ENCODE measurements around the gene NUCB1.

Gene NUCB1

GRCh38 chr19:48965806-48966540, 65.9 kb downstream of the NUCB1 start:
- peak overlapping the region; percentile 73 for H3K27ac ChIP-seq
- peaks cover 11% of the 10 kb centered on the region for H3K79me2 ChIP-seq (ENCODE audit: insufficient read depth, low read depth)
- no peaks in the 10 kb centered on the region for H4K20me1 ChIP-seq (ENCODE audit: insufficient read depth)
- no peaks in the 10 kb centered on the region for H3K36me3 ChIP-seq (ENCODE audit: insufficient read depth)
- H3K4me1 ChIP-seq (ENCODE audit: low read depth, poor library complexity, severe bottlenecking): peaks cover 39% of the 10 kb centered on the region
- TF ChIP-seq, protein P1, sequence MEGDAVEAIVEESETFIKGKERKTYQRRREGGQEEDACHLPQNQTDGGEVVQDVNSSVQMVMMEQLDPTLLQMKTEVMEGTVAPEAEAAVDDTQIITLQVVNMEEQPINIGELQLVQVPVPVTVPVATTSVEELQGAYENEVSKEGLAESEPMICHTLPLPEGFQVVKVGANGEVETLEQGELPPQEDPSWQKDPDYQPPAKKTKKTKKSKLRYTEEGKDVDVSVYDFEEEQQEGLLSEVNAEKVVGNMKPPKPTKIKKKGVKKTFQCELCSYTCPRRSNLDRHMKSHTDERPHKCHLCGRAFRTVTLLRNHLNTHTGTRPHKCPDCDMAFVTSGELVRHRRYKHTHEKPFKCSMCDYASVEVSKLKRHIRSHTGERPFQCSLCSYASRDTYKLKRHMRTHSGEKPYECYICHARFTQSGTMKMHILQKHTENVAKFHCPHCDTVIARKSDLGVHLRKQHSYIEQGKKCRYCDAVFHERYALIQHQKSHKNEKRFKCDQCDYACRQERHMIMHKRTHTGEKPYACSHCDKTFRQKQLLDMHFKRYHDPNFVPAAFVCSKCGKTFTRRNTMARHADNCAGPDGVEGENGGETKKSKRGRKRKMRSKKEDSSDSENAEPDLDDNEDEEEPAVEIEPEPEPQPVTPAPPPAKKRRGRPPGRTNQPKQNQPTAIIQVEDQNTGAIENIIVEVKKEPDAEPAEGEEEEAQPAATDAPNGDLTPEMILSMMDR (conservative IDR thresholded peaks at IDR 0.05; ENCODE audit: low read depth, low read length): no peak
- H2AFZ ChIP-seq (ENCODE audit: low read depth): peak overlapping the region; percentile 43
- H3K27me3 ChIP-seq (ENCODE audit: insufficient read depth, low read depth): no peaks in the 10 kb centered on the region
- H3K9ac ChIP-seq: peak overlapping the region; percentile 67
- peak overlapping the region; percentile 99 for H3K4me2 ChIP-seq
- no peak overlapping the region for H3K4me3 ChIP-seq (IDR thresholded peaks at IDR 0.05; ENCODE audit: insufficient read depth, low read depth, low read length)

DNA sequence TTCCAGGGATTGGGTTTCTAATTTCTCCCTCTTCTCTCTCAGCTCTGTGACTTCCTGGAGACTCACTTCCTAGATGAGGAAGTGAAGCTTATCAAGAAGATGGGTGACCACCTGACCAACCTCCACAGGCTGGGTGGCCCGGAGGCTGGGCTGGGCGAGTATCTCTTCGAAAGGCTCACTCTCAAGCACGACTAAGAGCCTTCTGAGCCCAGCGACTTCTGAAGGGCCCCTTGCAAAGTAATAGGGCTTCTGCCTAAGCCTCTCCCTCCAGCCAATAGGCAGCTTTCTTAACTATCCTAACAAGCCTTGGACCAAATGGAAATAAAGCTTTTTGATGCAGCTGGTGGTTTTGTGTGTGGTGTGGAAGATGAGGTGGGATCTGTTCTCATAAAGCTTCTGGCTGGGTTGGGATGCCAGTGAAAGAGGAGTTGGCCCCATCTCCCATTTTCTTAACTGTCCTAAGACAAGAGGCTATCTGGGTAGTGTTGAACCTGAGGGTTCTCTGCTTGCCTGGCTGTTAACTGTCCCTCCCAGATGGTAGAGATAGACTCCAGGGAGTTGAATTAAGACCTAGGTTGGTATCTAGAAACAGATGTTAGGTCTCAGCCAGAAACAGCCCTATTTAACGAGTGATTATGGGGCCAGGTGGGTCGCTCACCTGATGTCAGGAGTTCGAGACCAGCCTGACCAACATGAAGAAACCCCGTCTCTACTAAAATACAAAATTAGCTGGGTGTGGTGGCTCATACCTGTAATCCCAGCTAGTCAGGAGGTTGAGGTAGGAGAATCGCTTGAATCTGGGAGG, 66.6 kb downstream of the NUCB1 start:
- H3K9ac ChIP-seq: peak overlapping the region; percentile 67; the same call in 1 of the 2 replicates
- peak overlapping the region; percentile 99 for H3K4me2 ChIP-seq
- H3K27ac ChIP-seq: peak overlapping the region; percentile 73; the same call in 1 of the 2 replicates
- peaks cover 39% of the 10 kb centered on the region for H3K4me1 ChIP-seq (ENCODE audit: low read depth, poor library complexity, severe bottlenecking)
- H3K4me3 ChIP-seq (IDR thresholded peaks at IDR 0.05; ENCODE audit: insufficient read depth, low read depth, low read length): no peak overlapping the region
- H3K79me2 ChIP-seq (ENCODE audit: insufficient read depth, low read depth): peaks cover 11% of the 10 kb centered on the region
- no peaks in the 10 kb centered on the region for H3K36me3 ChIP-seq (ENCODE audit: insufficient read depth)
- H2AFZ ChIP-seq (ENCODE audit: low read depth): no peak overlapping the region
- H3K27me3 ChIP-seq (ENCODE audit: insufficient read depth, low read depth): no peaks in the 10 kb centered on the region
- TF ChIP-seq, protein P1 (conservative IDR thresholded peaks at IDR 0.05; ENCODE audit: low read depth, low read length): no peak
- H4K20me1 ChIP-seq (ENCODE audit: insufficient read depth): no peaks in the 10 kb centered on the region

- Histone ChIP-seq H3K36me3 (ENCODE audit: insufficient read depth) (no peaks in the 10 kb centered on the region), H3K27me3 (ENCODE audit: insufficient read depth, low read depth) (no peaks in the 10 kb centered on the region), H2AFZ (ENCODE audit: low read depth) (no peak overlapping the region), H3K79me2 (ENCODE audit: insufficient read depth, low read depth) (peaks cover 11% of the 10 kb centered on the region), H3K4me2 (peak overlapping the region; percentile 99; the same call in 1 of the 2 replicates), H3K27ac (no peak overlapping the region), H3K4me1 (ENCODE audit: low read depth, poor library complexity, severe bottlenecking) (peaks cover 33% of the 10 kb centered on the region), H4K20me1 (ENCODE audit: insufficient read depth) (no peaks in the 10 kb centered on the region), H3K4me3 (IDR thresholded peaks at IDR 0.05; ENCODE audit: insufficient read depth, low read depth, low read length) (no peak overlapping the region), H3K9ac (no peak overlapping the region)
- TF ChIP-seq, protein P1 (conservative IDR thresholded peaks at IDR 0.05; ENCODE audit: low read depth, low read length): no peak
Measured at GRCh38 chr19:48967346-48968178, 67.5 kb downstream of the NUCB1 start.

DNA sequence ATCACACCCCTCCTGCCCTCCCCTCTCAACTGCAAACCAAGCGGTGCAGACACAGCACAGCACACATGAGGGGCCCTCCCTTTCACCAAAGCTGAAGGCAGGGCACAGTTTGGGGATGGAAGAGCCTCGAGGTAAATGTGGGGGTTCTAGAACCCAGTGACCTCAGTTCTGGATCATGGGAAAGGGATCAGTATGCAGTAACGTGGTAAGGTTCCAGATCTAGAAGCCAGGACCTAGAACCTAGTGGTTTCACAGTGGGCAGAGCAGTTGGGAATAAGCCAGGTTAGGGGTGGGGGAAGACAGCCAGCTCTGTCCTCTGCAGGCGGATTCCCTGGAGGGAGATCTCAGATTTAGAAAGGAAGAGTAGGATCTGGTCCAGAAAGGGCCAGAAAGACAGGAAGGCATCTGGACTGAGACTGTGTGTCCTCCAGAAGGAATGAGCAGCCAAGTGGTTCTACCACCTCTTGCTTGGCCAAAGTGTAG, 68.1 kb downstream of the NUCB1 start:
- no peaks in the 10 kb centered on the region for H3K36me3 ChIP-seq (ENCODE audit: insufficient read depth)
- peaks cover 30% of the 10 kb centered on the region for H3K4me1 ChIP-seq (ENCODE audit: low read depth, poor library complexity, severe bottlenecking)
- H3K79me2 ChIP-seq (ENCODE audit: insufficient read depth, low read depth): peaks cover 11% of the 10 kb centered on the region
- TF ChIP-seq, protein P1 (conservative IDR thresholded peaks at IDR 0.05; ENCODE audit: low read depth, low read length): no peak
- H4K20me1 ChIP-seq (ENCODE audit: insufficient read depth): no peaks in the 10 kb centered on the region
- H3K4me2 ChIP-seq: no peak overlapping the region
- no peak overlapping the region for H3K9ac ChIP-seq
- no peak overlapping the region for H3K27ac ChIP-seq
- H3K4me3 ChIP-seq (IDR thresholded peaks at IDR 0.05; ENCODE audit: insufficient read depth, low read depth, low read length): no peak overlapping the region
- H3K27me3 ChIP-seq (ENCODE audit: insufficient read depth, low read depth): no peaks in the 10 kb centered on the region
- no peak overlapping the region for H2AFZ ChIP-seq (ENCODE audit: low read depth)
